ENCODE results near the gene RPL27A.

RPL27A gene

GRCh38 chr11:8705146-8705545, 22.6 kb downstream of the RPL27A start:
- TF ChIP-seq POLR2AphosphoS5 (IDR thresholded peaks at IDR 0.05; ENCODE audit: low read depth, low read length) (no peak), TAF1 (IDR thresholded peaks at IDR 0.05; ENCODE audit: borderline replicate concordance, low read depth, low read length) (no peak), POLR2A (IDR thresholded peaks at IDR 0.05; ENCODE audit: low read depth, low read length) (no peak)
- FAIRE-seq (no peak), DNase-seq (ENCODE audit: insufficient read length) (no peak)

- no peak for DNase-seq (ENCODE audit: insufficient read length)
- TF ChIP-seq TAF1 (IDR thresholded peaks at IDR 0.05; ENCODE audit: borderline replicate concordance, low read depth, low read length) = no peak
- no peak for TF ChIP-seq POLR2A (IDR thresholded peaks at IDR 0.05; ENCODE audit: low read depth, low read length)
- TF ChIP-seq POLR2AphosphoS5 (IDR thresholded peaks at IDR 0.05; ENCODE audit: low read depth, low read length) = no peak
- FAIRE-seq = no peak
Observed at GRCh38 chr11:8706673-8707432, 24.3 kb downstream of the RPL27A start.

GRCh38 chr11:8707541-8708191, 25.1 kb downstream of the RPL27A start:
- FAIRE-seq (no peak), DNase-seq (ENCODE audit: insufficient read length) (no peak)
- TF ChIP-seq TAF1 (IDR thresholded peaks at IDR 0.05; ENCODE audit: borderline replicate concordance, low read depth, low read length) (no peak), POLR2A (IDR thresholded peaks at IDR 0.05; ENCODE audit: low read depth, low read length) (no peak), POLR2AphosphoS5 (IDR thresholded peaks at IDR 0.05; ENCODE audit: low read depth, low read length) (no peak)

- FAIRE-seq (peak; percentile 44), DNase-seq (ENCODE audit: insufficient read length) (no peak)
- TF ChIP-seq POLR2AphosphoS5 (IDR thresholded peaks at IDR 0.05; ENCODE audit: low read depth, low read length) (no peak), POLR2A (IDR thresholded peaks at IDR 0.05; ENCODE audit: low read depth, low read length) (no peak), TAF1 (IDR thresholded peaks at IDR 0.05; ENCODE audit: borderline replicate concordance, low read depth, low read length) (no peak)
Observed at GRCh38 chr11:8709002-8709672, 26.5 kb downstream of the RPL27A start.

GRCh38 chr11:8709777-8710176, 27.2 kb downstream of the RPL27A start:
- DNase-seq (ENCODE audit: insufficient read length) (no peak), FAIRE-seq (no peak)
- TF ChIP-seq TAF1 (IDR thresholded peaks at IDR 0.05; ENCODE audit: borderline replicate concordance, low read depth, low read length) (no peak), POLR2A (IDR thresholded peaks at IDR 0.05; ENCODE audit: low read depth, low read length) (no peak), POLR2AphosphoS5 (IDR thresholded peaks at IDR 0.05; ENCODE audit: low read depth, low read length) (no peak)

GRCh38 chr11:8711895-8712442, 29.4 kb downstream of the RPL27A start:
- FAIRE-seq (no peak), DNase-seq (ENCODE audit: insufficient read length) (no peak)
- TF ChIP-seq TAF1 (IDR thresholded peaks at IDR 0.05; ENCODE audit: borderline replicate concordance, low read depth, low read length) (no peak), POLR2A (IDR thresholded peaks at IDR 0.05; ENCODE audit: low read depth, low read length) (no peak), POLR2AphosphoS5 (IDR thresholded peaks at IDR 0.05; ENCODE audit: low read depth, low read length) (no peak)

- FAIRE-seq = no peak
- no peak for DNase-seq (ENCODE audit: insufficient read length)
- no peak for TF ChIP-seq POLR2A (IDR thresholded peaks at IDR 0.05; ENCODE audit: low read depth, low read length)
Observed at GRCh38 chr11:8712506-8712905, 29.9 kb downstream of the RPL27A start.

- TF ChIP-seq POLR2AphosphoS5 (IDR thresholded peaks at IDR 0.05; ENCODE audit: low read depth, low read length) (no peak), POLR2A (IDR thresholded peaks at IDR 0.05; ENCODE audit: low read depth, low read length) (no peak), TAF1 (IDR thresholded peaks at IDR 0.05; ENCODE audit: borderline replicate concordance, low read depth, low read length) (no peak)
- DNase-seq (ENCODE audit: insufficient read length) (no peak), FAIRE-seq (no peak)
Observed at GRCh38 chr11:8713760-8714454, 31.3 kb downstream of the RPL27A start.

GRCh38 chr11:8714622-8715225, 32.1 kb downstream of the RPL27A start:
- FAIRE-seq (peak; percentile 33), DNase-seq (ENCODE audit: insufficient read length) (no peak)
- TF ChIP-seq POLR2A (IDR thresholded peaks at IDR 0.05; ENCODE audit: low read depth, low read length) = no peak
- TF ChIP-seq POLR2AphosphoS5 (IDR thresholded peaks at IDR 0.05; ENCODE audit: low read depth, low read length) = no peak
- TF ChIP-seq TAF1 (IDR thresholded peaks at IDR 0.05; ENCODE audit: borderline replicate concordance, low read depth, low read length) = no peak

GRCh38 chr11:8715501-8715900, 32.9 kb downstream of the RPL27A start:
- TF ChIP-seq POLR2AphosphoS5 (IDR thresholded peaks at IDR 0.05; ENCODE audit: low read depth, low read length) (no peak), POLR2A (IDR thresholded peaks at IDR 0.05; ENCODE audit: low read depth, low read length) (no peak), TAF1 (IDR thresholded peaks at IDR 0.05; ENCODE audit: borderline replicate concordance, low read depth, low read length) (no peak)
- FAIRE-seq (no peak), DNase-seq (ENCODE audit: insufficient read length) (no peak)

- no peak for TF ChIP-seq TAF1 (IDR thresholded peaks at IDR 0.05; ENCODE audit: borderline replicate concordance, low read depth, low read length)
- no peak for TF ChIP-seq POLR2A (IDR thresholded peaks at IDR 0.05; ENCODE audit: low read depth, low read length)
- no peak for FAIRE-seq
- DNase-seq (ENCODE audit: insufficient read length) = no peak
Observed at GRCh38 chr11:8717544-8717875, 34.9 kb downstream of the RPL27A start.

Measured in GM12892 (cell line).